ENCODE data around the gene ENPP1.

DNA sequence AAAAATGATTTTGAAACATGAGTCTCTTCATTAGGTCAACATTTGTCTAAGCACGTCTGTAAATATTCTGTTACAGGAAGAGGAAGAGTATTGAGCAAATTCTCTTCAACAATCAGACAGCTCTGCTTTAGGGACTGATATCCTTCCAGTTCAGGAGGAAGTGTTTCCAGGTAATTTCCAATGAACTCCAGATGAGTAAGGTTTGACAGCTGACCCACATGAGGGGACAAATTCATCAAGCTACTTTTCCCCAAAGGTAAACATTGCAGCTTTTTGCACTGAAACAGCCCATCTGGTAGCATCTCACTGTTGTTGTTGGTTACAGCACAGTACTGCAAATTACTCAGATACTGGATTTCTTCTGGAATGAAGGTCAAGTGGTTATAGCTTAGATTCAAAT is 18.1 kb downstream of the ENPP1 start:
- TF ChIP-seq, protein P1, sequence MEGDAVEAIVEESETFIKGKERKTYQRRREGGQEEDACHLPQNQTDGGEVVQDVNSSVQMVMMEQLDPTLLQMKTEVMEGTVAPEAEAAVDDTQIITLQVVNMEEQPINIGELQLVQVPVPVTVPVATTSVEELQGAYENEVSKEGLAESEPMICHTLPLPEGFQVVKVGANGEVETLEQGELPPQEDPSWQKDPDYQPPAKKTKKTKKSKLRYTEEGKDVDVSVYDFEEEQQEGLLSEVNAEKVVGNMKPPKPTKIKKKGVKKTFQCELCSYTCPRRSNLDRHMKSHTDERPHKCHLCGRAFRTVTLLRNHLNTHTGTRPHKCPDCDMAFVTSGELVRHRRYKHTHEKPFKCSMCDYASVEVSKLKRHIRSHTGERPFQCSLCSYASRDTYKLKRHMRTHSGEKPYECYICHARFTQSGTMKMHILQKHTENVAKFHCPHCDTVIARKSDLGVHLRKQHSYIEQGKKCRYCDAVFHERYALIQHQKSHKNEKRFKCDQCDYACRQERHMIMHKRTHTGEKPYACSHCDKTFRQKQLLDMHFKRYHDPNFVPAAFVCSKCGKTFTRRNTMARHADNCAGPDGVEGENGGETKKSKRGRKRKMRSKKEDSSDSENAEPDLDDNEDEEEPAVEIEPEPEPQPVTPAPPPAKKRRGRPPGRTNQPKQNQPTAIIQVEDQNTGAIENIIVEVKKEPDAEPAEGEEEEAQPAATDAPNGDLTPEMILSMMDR (IDR thresholded peaks at IDR 0.05 in 2 of 3, conservative IDR thresholded peaks at IDR 0.05 in 1 of 3; ENCODE audit: borderline replicate concordance in 1 of 3, insufficient read depth in 1 of 3, low read depth in 2 of 3, low read length in 2 of 3) = no peak
- TF ChIP-seq EZH2phosphoT487 (IDR thresholded peaks at IDR 0.05; ENCODE audit: borderline replicate concordance) (no peak), POLR2A (IDR thresholded peaks at IDR 0.05; ENCODE audit: borderline replicate concordance, extremely low read depth, insufficient read depth, insufficient read length) (no peak), ELF1 (IDR thresholded peaks at IDR 0.05; ENCODE audit: borderline replicate concordance, low read depth) (no peak), ZNF274 (IDR thresholded peaks at IDR 0.05; ENCODE audit: low read depth, low read length) (no peak)

Data from HCT116 (cell line).